Measurements from ENCODE around the gene DDIAS.
"Not testable (repeated sequence)": the region's sequence is repeated elsewhere in the genome, so short reads cannot be mapped to it uniquely, and the experiment has no call there.

DDIAS gene

GRCh38 chr11:82927264-82927880, 25.8 kb downstream of the DDIAS start:
- ATAC-seq: peak; percentile 65 to 92

GRCh38 chr11:82929121-82929520, 27.6 kb downstream of the DDIAS start:
- ATAC-seq: no peak

DNA sequence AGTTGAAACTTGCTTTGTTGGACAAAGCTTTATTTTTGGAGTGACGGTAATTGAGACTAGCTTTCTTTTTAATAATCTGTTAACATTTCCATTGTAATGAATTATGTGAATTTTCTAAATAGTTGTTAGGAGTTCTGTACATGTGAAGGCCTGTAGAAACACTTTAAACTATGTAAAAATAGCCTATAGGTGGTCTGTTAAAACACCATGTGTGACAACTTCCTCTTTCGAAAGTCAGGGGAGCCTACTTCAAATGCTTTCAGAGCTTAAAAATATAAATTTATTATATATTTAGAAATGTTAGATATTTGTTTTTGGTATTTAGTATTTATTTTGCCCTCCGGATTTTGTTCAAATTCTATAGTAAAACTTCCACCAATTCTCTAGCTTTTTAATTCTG, 28.7 kb downstream of the DDIAS start:
- no peak for ATAC-seq

DNA sequence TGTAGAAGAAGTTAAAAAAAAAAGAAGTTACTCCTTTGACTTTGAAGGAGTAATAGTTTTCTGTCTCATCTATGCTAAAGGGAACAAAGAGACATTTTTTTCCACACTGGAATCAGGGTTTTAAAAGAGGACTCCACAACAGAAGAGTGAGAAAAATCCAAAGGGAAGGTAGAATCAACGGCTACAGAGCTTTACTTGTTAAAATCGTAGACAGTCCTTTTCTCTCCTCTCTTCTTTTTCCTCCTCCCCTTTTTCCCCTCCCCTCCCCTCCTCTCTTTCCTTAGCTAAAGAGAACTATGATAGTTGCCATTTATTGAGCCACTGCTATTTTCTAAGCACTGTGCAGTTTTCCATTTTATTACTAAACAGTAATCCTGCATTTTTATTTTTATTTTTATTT, 29.2 kb downstream of the DDIAS start:
- ATAC-seq: no peak

DNA sequence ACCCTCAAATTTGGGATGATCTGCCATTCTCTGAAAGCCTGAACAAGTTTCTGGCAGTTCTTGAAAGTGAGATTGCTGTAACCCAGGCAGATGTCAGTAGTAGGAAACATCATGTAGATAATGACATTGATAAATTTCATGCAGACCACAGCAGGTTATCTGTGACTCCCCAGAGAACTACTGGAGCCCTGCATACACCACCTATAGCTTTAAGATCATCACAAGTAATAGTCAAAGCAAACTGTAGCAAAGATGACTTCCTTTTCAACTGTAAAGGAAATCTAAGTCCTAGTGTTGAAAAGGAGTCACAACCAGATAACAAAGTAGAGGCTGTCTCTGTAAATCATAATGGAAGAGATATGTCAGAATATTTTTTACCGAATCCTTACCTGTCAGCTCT, 31.0 kb downstream of the DDIAS start:
- no peak for ATAC-seq

DNA sequence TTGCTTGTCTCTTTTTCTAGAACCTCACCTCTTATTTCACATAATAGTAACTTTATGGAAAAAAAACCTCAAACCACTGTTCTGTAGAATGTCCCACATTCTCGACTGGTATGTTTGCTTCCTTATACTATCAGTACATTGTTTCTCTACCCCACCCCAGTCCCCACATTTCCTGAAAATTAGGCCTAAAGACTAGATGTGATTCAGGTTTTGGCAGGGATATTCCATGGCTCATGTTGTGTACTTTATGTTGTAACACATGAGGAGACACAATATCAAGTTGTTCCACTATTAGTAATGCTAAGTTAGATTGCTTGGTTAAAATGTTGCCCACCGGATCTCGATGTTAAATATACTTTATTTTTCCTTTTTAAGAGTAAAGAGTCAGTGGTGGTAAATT, 34.7 kb downstream of the DDIAS start:
- ATAC-seq: no peak

DNA sequence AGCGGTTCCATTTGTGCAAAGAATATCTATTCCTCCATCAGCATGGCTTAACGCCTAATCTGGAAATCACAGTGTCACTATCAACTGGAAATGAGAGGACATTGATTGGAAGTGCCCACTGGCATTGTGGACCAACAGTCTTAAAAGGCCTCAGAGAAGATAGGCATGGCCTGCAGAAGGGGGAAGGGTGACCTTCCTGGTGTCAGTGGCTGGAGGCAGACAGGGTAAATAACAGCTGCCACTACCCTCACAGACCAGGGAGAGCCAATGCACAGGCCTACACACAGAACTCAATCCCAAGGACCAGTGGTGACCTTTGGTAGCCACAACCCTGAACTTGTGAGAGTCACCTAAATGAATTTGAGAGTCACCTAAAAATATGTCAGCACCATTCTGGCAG, 36.0 kb downstream of the DDIAS start:
- no peak for ATAC-seq

DNA sequence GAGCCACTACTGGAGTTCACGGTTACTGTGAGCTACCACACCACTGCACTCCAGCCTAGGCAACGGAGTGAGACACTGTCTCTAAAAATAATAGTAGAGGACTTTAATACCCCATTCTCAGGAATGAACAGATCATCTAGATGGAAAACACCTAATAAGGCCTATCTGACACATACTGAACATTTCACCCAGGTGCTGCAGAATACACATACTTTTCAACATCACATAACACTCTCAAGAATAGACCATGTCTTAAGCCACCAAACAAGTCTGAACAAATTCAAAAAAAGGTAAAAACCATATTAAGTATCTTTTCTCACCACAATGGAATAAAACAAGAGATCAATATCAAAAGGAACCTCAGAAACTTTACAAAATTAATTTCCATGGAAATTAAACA, 37.9 kb downstream of the DDIAS start:
- ATAC-seq: no peak

DNA sequence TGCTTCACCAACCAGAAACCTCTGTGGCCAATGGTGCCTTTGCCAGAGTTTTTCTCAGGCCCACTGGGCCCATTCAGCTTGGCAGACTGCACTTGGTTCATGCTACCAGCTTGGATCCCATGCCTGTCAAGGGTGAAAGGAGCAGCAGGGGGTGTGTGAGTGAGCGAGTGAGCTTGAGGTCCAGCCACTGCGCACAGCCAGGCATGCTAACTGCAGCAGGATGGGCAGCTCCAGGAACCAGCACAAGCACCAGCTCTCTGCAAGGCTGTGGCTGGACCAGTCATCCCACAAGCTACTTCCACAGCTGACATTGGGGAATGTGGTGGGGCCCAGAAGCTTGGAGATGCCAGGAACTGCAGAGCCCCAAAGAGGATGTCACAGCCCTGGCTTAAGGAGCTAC, 40.8 kb downstream of the DDIAS start:
- no peak for ATAC-seq

DNA sequence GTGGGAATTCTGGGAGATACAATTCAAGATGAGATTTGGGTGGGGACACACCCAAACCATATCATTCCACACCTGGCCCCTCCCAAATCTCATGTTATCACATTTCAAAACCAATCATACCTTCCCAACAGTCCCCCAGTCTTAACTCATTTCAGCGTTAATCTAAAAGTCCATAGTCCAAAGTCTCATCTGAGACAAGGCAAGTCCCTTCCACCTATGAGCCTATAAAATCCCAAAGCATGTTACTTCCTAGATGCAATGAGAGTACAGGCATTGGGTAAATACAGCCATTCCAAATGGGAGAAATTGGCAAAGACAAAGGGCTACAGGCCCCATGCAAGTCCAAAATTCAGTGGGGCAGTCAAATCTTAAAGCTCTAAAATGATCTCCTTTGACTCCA, 41.9 kb downstream of the DDIAS start:
- not testable (repeated sequence) for ATAC-seq

DNA sequence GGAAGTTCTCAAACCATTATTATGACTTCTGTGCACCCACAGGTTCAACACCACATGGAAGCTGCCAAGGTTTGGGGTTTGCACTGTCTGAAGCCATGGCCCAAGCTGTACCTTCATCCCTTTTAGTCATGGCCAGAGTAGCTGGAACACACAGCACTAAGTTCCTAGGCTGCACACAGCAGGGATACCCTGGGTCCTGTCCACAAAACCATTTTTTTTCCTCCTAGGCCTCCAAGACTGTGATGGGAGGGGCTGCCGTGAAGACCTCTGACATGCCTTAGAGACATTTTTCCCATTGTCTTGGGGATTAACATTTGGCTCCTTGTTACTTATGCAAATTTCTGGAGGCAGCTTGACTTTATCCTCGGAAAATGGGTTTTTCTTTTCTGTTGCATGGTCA, 42.7 kb downstream of the DDIAS start:
- ATAC-seq: no peak

GRCh38 chr11:82945041-82945440, 43.5 kb downstream of the DDIAS start:
- ATAC-seq: peak in 1 of 2 donors; percentile 48

DNA sequence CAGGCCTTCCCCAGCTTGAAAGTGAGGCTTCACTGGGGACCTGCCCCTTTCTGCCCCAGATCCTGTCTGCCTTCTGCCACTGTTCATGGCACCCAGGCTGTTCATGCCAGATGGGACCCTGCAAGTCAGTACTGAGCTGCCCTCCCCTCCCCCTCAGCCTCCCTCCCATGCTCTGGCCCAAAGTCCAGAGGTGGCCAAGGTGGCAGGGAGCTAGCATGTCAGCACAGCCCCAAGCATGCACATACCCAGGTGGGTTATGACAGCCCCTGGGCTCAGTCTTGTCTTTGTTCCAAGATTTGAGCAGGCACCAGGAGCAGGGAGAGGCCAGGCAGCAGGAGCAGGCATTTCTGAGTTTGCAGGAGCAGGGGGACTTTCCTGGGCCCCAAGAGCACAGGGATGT, 44.1 kb downstream of the DDIAS start:
- ATAC-seq: no peak

GRCh38 chr11:82949352-82949751, 47.8 kb downstream of the DDIAS start:
- ATAC-seq: no peak

- not testable (repeated sequence) for ATAC-seq
Observed at GRCh38 chr11:82950502-82950901, 49.0 kb downstream of the DDIAS start.

- ATAC-seq: not testable (repeated sequence)
Observed at GRCh38 chr11:82955736-82956453, 54.4 kb downstream of the DDIAS start.

- ATAC-seq: peak; percentile 84 to 95
Observed at GRCh38 chr11:82959987-82960778, 58.6 kb downstream of the DDIAS start.

DNA sequence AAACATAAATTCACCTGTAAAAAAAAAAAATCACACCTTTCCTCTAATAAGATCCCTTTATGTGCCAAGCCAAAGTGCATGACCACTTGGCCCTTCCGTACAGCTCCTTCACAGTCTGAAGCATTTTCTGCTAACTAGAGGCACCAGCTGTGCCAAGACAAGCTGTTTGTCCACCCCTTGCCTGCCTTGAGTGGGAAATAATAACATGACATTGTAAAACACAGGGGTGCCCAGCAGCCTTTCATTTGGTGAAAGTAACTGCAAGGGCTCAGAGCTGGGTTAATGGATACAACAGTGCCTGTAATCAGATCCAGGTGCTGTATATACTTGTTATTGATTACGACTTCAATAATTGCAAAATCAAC, 59.2 kb downstream of the DDIAS start:
- ATAC-seq: no peak

DNA sequence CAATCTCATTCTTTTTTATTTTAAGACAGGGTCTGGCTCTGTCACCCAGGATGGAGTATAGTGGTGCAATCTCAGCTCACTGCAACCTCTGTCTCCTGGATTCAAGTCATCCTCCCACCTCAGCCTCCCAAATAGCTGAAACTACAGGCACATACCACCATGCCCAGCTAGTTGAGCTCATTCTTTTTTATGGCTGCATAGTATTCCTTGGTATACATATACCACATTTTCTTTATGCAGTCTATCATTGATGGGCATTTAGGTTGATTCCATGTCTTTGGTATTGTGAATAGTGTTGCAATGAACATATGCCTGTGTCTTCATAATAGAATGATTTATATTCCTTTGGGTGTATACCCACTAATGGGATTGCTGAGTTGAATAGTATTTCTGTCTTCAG, 60.5 kb downstream of the DDIAS start:
- not testable (repeated sequence) for ATAC-seq

DNA sequence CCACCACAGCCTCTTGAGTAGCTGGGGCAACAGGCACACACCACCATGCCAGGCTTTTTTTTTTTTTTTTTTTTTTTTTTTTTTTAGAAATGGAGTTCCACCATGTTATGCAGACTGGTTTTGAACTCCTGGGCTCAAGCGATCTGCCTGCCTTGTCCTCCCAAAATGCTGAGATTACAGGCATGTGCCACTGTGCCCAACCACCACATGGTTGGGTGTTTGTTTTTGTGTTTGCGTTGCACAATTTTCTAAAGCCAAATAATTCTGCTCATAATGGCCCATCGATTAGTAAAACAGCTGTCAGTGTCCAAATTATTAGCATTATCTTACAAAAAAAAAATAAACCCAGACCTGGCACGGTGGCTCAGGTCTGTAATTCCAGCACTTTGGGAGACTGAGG, 65.8 kb downstream of the DDIAS start:
- ATAC-seq: no peak

DNA sequence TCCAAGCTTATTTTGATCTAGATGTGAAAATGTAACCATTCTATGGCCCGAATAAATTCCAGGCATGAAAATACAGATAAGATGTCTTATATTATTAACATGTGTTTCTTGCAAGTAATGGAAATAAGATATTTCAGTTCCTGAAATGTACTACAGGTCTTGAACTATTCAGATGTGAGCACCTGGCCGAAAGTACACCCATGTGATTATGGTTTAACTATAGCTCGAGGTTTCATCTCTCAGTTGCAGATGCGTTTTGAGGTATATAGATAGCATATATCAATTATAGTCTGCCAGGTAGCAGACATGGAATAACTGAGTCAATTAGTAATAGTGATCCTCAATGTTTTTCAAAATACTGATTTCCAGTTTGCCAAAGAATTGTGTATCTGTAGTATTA, 68.3 kb downstream of the DDIAS start:
- ATAC-seq: peak; percentile 32 to 60

- not testable (repeated sequence) for ATAC-seq
Observed at GRCh38 chr11:82970507-82971083, 69.1 kb downstream of the DDIAS start.

- ATAC-seq: peak; percentile 56 to 67
Observed at GRCh38 chr11:82971519-82971946, 70.0 kb downstream of the DDIAS start.

DNA sequence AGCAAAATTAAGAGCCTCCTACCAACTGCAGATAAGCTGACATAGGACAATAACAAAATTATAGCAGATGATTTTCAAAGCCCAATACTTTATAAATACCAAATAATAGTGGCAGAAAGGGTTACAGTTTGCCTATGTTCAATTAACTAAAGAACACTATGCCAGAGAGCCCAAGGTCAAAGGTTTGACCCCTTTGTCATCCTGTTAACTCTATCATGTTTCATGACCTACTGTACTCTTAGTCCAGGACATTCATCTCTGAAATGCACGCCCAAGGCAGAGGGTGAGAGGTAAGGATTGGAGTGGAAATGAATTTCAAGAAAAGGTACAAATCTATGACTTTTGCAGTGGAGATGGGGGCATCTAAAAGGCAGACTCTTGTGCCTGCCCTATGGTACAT, 70.6 kb downstream of the DDIAS start:
- ATAC-seq: no peak

All from activated CD4-positive, CD25-positive, alpha-beta regulatory T cell treated with anti-CD3 and anti-CD28 coated beads, Interleukin-2, amount 50 U/mL, for 24 hours (primary cell).